ENCODE results near the gene ERBB4. TPM values are rescaled to one million over a fixed set of nuclear protein-coding genes. Genes with fewer than 3 reads are reported as not detected.

The ERBB4 gene
- polyA plus RNA-seq, 2 of the 4 experiments (the other 2 are of a cell fraction) = not detected

DNA sequence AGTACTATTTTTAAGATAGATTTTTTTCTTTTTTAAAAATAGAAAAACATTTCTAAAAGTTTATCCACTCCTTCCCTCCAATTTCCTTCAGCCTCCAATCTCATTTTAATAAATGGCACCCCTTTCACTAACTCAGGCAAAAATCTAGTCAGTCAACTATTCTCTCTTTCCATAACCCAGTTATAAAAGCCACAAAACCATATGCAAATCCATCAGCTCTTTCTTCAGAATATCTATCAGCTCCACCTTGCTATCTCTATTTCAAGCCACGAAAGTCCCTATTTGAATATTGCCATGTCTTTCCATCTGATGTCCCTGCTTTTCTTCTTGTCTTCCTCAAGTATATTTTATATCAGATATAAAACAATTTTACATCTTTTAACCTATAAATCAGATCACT lies 397.1 kb downstream of the ERBB4 start:
- ATAC-seq (no peak), FAIRE-seq (no peak), DNase-seq (ENCODE audit: low read depth in 1 of 2, low spot score in 1 of 2) (no peak)
- Histone ChIP-seq H3K27ac (no peak overlapping the region), H3K4me2 (no peak overlapping the region), H3K4me1 (no peaks in the 10 kb centered on the region), H3K4me3 (no peak overlapping the region), H3K9me3 (no peaks in the 10 kb centered on the region)
- TF ChIP-seq HEYL (CRISPR knock-in tag; IDR thresholded peaks at IDR 0.05) (no peak), NR3C1 (IDR thresholded peaks at IDR 0.05) (no peak), FOSL2 (IDR thresholded peaks at IDR 0.05) (no peak), FOSL2 (CRISPR knock-in tag; IDR thresholded peaks at IDR 0.05) (no peak), ZNF302 (CRISPR knock-in tag; IDR thresholded peaks at IDR 0.05) (no peak), ZFP36 (IDR thresholded peaks at IDR 0.05; ENCODE audit: borderline replicate concordance, partially characterized antibody) (no peak), TFCP2L1 (CRISPR knock-in tag; IDR thresholded peaks at IDR 0.05) (no peak), RCOR1 (IDR thresholded peaks at IDR 0.05; ENCODE audit: low read depth, low read length) (no peak), POLR2A (IDR thresholded peaks at IDR 0.05; ENCODE audit: low read length) (no peak), CHD2 (IDR thresholded peaks at IDR 0.05; ENCODE audit: low read length, partially characterized antibody) (no peak), JUNB (IDR thresholded peaks at IDR 0.05) (no peak), HDAC2 (IDR thresholded peaks at IDR 0.05) (no peak)
- CTCF ChIA-PET = no interaction called here
- POLR2A ChIA-PET = no interaction called here
- WGBS (ENCODE audit: missing lambda C conversion rate) = 30% methylated on average over 1 of the region's 1 CpG

- TF ChIP-seq, protein P1, sequence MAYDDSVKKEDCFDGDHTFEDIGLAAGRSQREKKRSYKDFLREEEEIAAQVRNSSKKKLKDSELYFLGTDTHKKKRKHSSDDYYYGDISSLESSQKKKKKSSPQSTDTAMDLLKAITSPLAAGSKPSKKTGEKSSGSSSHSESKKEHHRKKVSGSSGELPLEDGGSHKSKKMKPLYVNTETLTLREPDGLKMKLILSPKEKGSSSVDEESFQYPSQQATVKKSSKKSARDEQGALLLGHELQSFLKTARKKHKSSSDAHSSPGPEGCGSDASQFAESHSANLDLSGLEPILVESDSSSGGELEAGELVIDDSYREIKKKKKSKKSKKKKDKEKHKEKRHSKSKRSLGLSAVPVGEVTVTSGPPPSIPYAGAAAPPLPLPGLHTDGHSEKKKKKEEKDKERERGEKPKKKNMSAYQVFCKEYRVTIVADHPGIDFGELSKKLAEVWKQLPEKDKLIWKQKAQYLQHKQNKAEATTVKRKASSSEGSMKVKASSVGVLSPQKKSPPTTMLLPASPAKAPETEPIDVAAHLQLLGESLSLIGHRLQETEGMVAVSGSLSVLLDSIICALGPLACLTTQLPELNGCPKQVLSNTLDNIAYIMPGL (CRISPR knock-in tag; IDR thresholded peaks at IDR 0.05; ENCODE audit: borderline replicate concordance) = no peak
- TF ChIP-seq PHF8 (IDR thresholded peaks at IDR 0.05; ENCODE audit: borderline replicate concordance, low read depth) (no peak), E2F6 (IDR thresholded peaks at IDR 0.05; ENCODE audit: borderline replicate concordance, low read depth) (no peak), GATA3 (IDR thresholded peaks at IDR 0.05; ENCODE audit: borderline replicate concordance) (no peak), ESRRA (IDR thresholded peaks at IDR 0.05; ENCODE audit: borderline replicate concordance, low read length) (no peak), ZFP36 (IDR thresholded peaks at IDR 0.05; ENCODE audit: borderline replicate concordance, partially characterized antibody) (no peak)
- no peak overlapping the region for H3K27ac ChIP-seq
- no peak overlapping the region for H3K4me2 ChIP-seq
- CTCF ChIA-PET = no interaction called here
- H3K4me1 ChIP-seq = no peaks in the 10 kb centered on the region
- H3K4me3 ChIP-seq = no peak overlapping the region
- FAIRE-seq (no peak), DNase-seq (ENCODE audit: low read depth in 1 of 2, low spot score in 1 of 2) (no peak), ATAC-seq (no peak)
- WGBS (ENCODE audit: missing lambda C conversion rate) = 0% methylated on average over 2 of the region's 2 CpGs
- POLR2A ChIA-PET = no interaction called here
- no peaks in the 10 kb centered on the region for H3K9me3 ChIP-seq
Observed at GRCh38 chr2:212136216-212136795, 402.3 kb downstream of the ERBB4 start.

GRCh38 chr2:212135739-212136138 lies 402.9 kb downstream of the ERBB4 start:
- ChIA-PET CTCF (no interaction called here), POLR2A (no interaction called here)
- ATAC-seq = no peak
- Histone ChIP-seq H3K9me3 (no peaks in the 10 kb centered on the region), H3K4me3 (no peak overlapping the region), H3K27ac (no peak overlapping the region), H3K4me2 (no peak overlapping the region), H3K4me1 (no peaks in the 10 kb centered on the region)
- TF ChIP-seq TFCP2L1 (CRISPR knock-in tag; IDR thresholded peaks at IDR 0.05) (no peak), GATA3 (IDR thresholded peaks at IDR 0.05; ENCODE audit: borderline replicate concordance) (no peak), RARB (CRISPR knock-in tag; IDR thresholded peaks at IDR 0.05) (no peak), HEYL (CRISPR knock-in tag; IDR thresholded peaks at IDR 0.05) (no peak), JUNB (IDR thresholded peaks at IDR 0.05) (no peak), ZSCAN20 (CRISPR knock-in tag; IDR thresholded peaks at IDR 0.05) (no peak), TP53 (CRISPR knock-in tag; IDR thresholded peaks at IDR 0.05) (no peak)
- TF ChIP-seq, protein P2, sequence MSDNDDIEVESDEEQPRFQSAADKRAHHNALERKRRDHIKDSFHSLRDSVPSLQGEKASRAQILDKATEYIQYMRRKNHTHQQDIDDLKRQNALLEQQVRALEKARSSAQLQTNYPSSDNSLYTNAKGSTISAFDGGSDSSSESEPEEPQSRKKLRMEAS (IDR thresholded peaks at IDR 0.05) = no peak
- peak in 1 of 2 experiments; percentile 4 for DNase-seq (ENCODE audit: low read depth in 1 of 2, low spot score in 1 of 2)
- FAIRE-seq = no peak
- 20% methylated on average over 2 of the region's 2 CpGs for WGBS (ENCODE audit: missing lambda C conversion rate)
